Stimulated activated CD4-positive, alpha-beta T cell treated with anti-CD3 and anti-CD28 coated beads, Interleukin-4, amount 100 ng/mL, for 1 hour (primary cell): Measurements from ENCODE around the gene VSTM2L.

ENCODE experiments used
- DNase-seq: peaks from one replicate; pipeline ENCODE4 v3.0.0-alpha.2; 2020

The VSTM2L gene

DNA sequence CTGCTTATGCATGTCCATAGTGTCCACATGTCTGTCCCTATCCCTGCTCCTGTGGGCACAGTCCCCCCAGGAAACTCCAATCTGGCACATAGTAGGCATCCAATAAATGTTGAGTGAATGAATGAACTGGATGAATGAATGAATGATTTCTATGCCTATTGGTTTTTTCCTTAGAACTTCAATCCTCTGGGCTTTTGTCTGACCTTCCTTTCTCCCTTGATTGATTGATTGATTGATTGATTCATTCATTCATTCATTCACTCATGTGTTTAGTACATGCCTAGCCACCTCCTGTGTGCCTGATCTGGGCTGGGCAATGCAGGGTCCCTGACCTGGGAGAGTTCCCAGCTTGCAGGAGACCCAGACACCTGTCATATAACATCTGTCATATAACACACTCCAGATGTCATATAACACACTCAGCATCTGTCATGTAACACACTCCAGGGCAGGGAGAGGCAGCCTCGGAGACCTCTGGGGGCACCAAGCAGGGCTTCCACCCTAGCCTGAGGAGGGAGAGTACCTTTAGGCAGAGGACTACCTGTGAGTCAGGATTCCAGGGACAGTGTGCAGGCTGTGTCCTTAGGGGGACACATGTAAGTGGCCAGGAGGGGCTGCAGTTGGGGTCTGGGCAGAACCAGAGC, 17.9 kb downstream of the VSTM2L start:
- no peak for DNase-seq

DNA sequence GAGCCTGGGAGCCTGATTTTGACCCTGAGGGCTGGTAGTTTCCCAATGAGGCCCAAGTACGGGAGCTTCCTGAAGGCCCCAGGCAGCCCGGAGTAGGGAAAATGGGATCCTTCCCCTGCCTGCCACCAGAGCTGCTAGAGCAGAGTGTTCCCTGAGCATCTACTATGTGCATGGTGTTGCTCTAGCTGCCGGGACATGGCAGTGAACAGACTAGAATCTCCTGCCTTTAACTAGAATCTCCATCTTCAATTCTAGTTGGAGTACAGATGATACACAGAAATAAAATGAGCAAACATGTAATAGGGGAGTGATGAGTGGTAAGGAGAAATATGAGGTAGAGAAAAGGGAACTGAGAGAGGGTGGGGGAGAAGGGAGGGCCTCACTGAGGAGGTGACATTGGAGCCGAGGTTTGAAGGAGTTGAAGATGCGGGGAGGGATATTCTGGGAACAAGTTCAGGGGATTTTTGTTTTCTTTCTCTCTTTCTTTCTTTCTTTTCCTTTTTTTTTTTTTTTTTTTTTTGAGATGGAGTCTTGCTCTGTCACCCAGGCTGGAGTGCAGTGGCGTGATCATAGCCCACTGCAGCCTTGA, 18.5 kb downstream of the VSTM2L start:
- no peak for DNase-seq

DNA sequence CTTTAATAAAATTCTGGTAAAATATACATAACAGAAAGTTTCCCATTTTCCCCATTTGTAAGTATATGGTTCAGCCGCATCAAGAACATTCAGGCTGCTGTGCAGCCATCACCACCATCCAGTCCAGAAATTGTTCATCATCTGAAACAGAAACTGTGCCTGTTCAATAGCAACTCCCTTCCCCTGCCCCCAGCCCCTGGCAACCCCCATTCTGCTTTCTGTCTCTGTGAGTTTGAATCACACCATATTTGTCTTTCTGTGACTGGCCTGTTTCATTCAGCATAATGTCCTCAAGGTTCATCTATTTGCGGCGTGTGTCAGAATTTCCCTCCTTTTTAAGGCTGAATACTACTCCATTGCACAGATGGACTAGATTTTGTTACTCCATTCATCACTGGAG, 19.1 kb downstream of the VSTM2L start:
- no peak for DNase-seq

DNA sequence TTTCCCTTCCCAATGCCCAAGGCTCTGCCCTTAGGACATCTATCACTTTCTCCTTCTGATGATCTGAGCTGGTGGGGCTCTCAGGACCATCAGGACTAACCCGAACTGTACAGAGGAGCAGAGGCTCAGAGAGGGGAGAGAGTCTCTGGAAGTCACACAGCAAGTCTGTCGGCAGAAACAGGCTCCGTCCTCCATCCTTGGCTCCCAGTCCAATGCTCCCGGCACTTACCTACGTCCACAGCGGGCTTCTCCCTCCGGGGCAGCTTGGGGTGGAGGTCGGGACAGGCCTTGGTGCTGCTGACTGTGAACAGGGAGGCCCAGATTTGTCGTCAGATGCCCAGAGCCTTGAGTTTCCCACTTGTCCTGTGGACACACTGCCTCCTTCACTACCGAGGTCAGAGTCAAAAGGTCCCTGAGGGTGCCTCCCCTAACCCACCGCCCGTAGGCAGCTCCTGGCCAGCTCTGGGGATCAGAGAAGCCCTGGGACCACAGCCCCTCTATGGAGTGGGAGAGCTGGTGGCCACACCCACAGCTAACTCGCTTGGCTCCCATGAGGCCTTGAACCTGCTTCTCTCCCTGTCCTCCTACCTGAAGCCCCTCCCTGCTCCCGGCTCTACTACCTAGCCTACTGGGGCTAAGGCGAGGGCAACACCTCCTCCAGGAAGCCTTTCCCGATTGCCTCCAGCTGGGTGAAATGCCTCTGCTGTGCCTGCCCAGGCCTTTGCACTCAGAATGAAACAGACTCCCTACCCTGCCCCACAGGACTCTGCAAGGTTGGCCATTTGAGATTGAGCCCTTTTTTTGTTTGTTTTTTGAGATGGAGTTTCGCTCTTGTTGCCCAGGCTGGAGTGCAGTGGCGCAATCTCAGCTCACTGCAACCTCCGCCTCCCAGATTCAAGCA, 22.6 kb downstream of the VSTM2L start:
- no peak for DNase-seq

DNA sequence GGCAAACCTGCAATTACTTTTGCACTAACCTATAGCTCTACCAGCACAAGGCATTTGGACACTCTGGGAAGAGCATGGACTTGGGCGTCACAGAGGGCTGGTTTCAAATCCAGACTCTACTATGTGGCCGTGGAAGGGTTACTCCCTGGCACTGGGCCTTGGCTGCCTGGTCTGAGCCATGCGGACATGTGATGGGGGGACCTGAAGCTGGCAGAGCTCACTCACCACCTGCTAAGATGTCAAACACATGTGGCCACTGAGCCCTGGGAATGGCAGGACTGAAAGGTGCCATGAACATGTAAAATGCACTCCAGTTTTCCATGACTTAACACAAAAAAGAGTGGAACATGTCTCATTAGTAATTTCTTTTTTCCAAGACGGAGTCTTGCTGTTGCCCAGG, 23.7 kb downstream of the VSTM2L start:
- DNase-seq: no peak

DNA sequence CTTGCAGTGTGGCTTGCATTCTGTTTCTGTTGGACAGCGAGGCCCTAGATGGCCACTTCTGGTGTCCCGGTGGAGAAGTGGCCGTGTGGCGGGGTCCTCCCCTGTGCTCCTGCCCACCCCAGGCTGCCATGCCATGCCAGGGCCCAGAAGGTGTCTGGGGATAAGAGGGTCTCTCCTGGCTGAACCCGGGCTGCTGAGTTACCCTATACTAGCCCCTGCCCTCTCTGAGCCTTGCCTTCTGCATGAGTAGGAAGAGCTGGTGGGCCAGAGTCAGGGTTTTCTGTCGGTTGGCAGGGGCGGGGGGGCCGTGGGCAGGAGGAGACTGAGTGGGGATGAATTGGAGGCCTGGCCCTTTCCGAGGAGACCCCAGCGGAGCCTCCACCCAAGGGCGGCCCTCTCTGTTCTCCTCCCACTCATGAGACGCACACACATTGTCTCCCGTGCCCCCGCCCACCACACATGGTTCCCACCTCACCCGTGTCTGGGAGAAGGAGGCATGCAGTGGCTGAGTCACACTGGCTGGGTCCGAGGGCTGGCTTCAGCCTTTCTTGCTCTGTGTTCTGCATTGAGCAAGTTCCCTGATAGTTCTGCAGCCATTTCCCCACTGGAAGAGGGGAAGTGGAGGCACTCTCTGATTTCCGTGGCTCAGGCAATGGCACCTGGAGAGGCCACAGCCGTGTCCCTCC, 24.6 kb downstream of the VSTM2L start:
- DNase-seq: no peak

DNA sequence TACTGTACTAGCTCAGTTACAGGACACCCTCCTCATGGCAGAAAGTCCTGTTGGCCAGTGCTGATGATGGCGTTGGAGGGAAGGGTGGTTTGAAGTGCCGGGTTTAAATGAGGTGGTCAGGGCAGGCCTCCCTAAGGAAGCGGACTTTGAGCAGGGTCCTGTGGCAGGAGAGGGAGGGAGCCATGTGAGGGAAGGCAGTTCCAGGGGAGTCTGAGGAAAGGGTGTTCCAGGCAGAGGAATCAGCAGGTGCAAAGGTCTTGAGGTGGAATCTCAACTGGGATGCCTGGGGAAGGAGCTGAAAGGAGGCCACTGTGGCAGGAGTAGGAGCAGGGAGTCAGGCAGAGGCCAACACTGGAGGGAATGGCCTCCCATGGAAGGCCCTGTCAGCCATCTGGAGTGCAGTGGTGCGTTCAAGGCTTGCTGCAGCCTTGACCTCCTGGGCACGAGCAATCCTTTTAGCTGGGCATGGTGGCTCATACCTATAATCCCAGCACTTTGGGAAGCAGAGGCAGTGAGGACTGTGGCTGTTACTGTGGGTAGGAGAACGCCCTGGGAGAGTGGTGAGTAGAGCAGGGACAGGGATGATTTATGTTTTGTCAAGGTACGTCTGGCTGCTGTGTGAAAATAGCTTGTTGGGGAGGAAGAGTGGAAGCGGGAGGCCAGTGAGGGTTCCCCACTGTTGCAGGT, 26.2 kb downstream of the VSTM2L start:
- DNase-seq: no peak

DNA sequence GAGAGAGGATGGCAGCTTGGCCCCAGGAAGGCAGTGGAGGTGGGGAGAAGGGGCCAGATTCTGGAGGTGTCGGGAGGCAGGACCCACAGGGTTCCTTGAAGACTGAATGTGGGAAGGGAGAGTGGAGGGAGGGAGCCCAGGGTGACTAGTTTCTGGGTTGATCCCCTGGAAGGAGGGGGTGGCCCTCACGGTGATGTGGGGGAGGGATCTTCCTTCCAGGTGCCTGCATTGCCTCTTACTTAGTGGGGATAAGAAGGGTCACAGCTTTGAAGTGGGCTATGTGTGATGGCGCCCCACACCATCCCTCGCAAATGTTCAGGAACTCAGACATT, 26.7 kb downstream of the VSTM2L start:
- no peak for DNase-seq

DNA sequence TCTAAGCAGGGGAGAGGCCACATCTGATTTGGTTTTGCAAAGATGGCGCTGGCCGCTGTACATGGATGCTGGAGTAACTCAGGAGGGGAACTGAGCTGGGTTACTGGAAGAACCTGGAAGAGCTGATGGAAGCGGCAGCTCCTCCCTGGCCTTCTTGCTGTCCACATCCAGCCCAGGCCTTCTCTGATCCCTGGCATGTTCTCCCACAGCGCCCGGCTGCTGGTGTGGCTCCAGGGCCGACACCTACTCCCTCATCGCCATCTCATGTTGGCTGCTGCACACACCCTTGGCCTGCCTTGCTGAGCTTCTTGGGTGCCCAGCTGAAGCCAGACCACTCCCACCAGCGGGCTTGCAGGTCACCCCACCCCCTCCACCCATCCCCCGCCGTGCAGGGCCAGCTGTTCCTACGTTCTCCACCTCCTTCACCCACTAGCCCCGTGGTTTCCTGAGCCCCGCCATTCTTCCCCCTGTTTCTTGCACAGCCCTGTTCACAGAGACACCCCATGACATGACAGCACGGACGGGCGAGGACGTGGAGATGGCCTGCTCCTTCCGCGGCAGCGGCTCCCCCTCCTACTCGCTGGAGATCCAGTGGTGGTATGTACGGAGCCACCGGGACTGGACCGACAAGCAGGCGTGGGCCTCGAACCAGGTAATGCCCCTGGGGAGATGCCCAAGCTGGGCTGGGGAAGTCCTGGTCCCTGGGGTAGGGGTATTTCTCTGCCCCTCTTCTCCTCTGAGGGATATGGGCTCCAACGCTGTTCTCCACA, 28.4 kb downstream of the VSTM2L start:
- DNase-seq: no peak

DNA sequence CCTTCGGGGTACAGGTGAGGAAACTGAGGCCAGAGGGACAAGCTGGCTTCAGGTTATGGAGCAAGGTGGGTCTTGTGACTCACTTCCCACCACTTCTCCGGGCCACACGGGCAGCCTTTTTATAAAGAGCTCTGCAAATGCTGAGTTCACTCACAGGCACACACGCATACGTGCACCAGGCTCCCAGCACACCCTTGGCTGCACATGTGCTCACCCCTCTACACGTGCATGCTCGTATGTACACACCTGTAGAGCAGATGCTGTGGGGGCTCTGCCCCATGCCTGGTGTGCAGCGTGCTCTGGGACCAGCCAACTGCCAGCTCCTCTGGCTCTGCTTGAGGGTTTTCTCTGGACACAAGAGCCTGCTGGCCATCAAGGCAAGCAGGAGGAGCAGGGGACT, 29.1 kb downstream of the VSTM2L start:
- DNase-seq: no peak

DNA sequence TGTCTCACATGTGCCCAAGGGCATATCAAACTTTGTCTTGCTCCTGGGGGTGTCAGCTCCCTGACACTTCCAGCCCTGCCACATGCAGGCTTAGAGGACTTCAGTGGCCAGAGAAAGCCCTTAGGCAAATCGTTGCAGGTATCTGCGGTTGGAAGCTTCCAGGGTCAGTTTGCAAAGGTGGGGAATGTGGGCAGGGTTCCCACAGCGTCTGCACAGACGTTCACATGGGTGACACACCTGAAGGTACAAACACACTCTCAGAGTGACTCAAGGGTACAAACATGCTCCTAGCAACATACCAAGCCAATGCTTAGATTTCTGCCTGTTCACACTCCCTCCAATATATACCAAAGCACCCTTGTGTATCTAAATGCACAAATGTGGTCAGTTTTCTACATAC, 30.0 kb downstream of the VSTM2L start:
- DNase-seq: no peak

DNA sequence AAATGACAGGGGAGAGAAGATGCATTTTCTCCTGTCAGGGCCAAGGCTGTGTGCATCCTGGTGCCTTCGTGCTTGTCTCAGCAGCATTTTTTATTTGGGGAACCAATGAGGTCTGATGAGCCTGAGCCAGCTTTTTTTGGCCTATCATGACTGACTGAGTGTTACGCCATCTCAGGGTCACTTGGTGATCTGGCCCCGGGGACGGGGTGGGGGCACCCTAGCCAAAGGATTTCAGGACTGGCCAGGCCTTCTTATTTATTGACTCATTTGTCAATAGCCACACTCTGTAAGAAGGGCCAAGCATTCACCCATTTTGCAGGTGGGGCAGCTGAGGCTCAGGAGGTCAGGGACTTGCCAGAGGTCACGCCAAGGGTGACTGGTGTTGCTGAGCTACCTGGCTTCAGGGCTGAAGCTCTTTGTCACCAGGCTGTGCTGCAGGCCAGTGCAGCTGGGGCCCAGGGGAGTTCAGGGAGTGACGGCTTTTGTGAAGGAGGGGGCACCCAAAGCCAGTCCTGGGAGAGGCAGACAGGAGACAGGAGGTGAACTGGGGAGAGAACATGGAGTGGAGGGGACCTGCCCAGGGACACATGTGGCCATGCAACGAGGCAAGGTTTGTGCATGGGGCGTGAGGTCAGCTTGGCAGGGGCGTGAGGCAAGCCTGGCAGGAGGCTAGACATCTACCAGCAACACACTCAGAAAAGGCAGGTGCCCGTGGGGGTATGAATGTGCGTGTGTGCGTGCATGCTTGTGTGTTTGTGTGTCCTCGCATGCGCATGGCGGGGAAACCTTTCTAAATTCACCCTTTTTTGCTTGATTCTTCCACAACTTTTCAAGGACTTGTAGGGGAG, 31.1 kb downstream of the VSTM2L start:
- DNase-seq: no peak

DNA sequence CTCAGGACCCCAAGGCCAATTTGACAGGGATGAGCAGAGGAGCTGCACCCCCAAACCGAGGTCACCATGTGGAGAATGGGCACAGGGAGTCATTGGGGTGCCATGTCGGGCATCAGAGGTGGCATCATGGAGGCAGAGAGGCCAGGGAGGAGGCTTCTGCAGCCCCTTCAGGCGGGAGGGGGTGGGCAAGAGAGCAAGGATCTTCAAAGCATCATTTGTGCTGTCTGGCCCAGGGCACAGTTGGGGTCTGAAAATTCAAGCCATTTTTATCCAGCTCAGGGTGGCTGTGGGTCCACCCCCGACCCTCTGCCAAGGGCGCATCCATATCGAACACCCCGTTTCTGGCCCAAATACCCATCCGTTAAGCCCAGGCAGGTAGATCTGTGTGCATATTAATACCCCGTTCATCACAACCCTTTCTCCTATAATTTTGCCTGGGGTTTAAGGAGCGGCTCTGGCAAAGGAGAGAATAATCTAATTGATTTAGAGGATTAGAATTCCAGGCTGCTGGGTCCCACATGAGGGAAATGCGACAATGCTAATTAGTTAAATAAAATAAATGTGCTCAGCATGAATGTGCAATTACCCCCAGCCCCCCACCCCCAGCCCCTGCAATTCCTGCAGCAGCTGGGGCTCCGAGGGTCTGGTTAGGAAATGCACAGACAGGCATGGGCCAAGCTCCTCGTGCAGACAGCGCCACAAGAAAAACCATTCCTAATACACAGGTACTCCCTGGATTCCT, 31.9 kb downstream of the VSTM2L start:
- DNase-seq: no peak

DNA sequence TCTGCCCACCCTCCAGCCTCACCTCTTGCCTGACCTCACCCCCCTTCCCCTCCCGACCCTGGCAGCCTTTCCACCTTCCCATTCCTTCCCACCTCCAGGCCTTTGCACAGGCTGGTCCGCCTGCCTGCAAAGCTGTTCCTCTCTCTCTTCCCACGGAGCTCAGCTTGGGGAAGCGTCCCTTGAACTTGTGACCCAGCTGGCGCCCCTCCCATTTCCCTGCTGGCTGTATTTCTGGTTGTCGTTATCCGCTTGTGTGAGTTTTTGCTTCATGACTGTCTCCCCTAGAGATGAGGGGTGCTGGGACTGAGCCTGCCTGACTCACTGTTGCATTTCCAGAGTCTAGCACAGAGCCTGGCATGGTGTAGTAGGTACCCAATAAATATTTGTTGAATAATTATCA, 32.5 kb downstream of the VSTM2L start:
- DNase-seq: no peak

DNA sequence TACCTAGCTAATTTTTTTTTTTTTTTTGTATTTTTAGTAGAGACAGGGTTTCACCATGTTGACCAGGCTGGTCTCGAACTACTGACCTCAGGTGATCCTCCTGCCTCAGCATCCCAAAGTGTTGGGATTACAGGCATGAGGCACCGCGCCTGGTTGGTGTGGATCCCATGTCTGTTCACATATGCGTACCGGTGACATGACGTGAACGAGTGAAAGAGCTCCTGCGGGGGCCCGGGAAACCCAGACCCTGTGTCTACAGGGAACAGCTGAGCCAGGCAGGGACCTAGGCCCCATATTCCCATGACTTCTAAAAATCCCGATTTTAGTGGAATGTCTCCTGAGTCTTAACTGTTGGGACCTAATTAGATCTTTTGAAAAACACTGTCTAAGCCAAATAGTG, 33.1 kb downstream of the VSTM2L start:
- no peak for DNase-seq

DNA sequence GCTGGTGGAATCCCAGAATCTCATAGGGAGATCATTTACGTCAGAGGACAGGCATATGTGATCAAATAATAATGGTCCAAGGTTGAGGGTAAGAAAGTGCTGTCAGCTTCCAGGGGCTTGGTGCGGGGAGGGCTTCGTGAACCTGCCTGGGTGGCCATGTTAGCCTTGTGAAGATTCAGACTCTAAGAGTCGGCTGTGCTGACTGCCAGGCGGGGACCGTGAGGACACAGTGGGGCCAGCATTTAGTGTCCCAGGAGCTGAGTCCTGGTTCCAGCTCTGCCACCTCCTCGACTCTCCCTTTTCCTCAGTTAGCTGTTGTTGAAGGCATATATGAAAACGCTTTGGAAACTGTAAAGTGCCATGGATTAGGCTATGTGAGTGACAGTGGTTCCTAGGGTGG, 33.5 kb downstream of the VSTM2L start:
- no peak for DNase-seq

DNA sequence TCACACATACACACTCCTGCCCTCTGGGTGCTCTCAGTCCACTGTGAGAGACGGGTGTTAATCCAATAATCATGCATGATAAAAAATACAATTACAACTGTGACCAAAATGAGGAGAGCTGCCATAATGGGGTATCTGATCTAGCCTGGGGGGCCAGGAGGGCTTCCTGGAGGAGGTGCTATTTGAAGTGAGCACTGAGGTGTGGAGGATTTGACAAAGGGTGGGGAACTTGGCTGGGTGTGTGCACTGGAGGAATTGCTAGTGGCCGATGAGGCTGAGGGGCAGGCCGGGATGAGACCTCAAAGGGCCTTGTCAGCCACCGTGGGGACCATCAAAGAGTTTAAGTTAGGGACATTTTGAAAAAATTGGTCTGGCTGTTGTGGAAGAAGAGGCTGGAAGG, 34.8 kb downstream of the VSTM2L start:
- DNase-seq: no peak

DNA sequence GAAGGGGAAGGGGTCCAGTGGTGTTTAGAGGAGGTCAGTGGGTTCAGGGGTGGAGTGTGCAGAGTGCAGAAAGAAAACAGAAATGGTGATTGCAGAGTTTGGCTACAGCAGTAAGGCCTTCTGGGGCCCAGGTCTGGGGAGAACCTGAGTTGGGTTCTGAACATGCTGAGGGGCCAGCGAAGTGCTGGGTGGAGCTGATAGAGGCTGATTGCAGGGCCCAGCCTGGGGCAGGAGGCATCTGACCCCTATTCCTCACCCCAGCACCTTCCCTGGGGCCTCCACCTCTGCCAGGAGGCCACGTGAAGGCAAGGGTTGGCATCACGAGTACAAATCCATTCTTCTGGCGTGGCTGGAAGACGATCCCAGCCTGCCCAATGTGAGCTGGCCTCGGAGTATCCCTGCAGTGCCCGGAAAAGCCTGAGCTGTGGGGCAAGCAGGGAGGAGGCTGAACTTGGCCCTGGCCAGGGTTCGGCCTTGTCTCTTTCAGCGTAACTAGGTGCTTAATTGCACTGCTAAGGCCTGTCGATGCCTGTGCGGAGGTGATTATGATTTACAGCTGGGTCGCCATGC, 35.3 kb downstream of the VSTM2L start:
- DNase-seq: no peak

DNA sequence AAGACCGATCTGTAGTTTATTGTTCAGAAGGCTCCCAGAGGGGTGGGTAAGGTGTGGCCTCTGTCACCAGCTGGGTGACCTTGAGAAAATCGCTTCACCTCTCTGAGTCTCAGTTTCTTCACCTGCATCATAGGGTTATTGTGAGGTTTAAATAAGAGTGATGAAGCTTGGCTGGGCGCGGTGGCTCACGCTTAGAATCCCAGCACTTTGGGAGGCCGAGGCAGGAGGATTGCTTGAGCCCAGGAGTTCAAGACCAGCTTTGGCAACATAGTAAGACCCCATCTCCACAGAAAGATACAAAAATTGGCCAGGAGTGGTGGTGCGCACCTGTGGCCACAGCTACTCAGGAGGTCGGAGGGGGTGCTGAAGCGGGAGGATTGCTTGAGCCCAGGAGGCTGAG, 36.0 kb downstream of the VSTM2L start:
- no peak for DNase-seq
